Esophagus muscularis mucosa (tissue), 4 donors: ENCODE measurements around the gene DGCR8. TPM values are rescaled to one million over a fixed set of nuclear protein-coding genes. Genes with fewer than 3 reads are reported as not detected.

Source experiments
- DNase-seq: peaks from one replicate; pipeline ENCODE4 v3.0.0-alpha.2; 2017; ENCODE audit errors: extremely low spot score
- H3K27ac ChIP-seq, 4 donors: fragments of 200-600 bp; sonication (generic); replicated peaks in 1 of 4; 1 replicate in 3 of 4; 2 replicates in 1 of 4; pipeline ENCODE4 v1.5.1; 2016 to 2019; ENCODE audit warnings: mild to moderate bottlenecking in 1 of 4
- H3K27me3 ChIP-seq, 4 donors: fragments of 200-600 bp; sonication (generic); one replicate each; pipeline versions ENCODE4 v1.5.1 to v1.6.0; 2016 to 2019
- H3K36me3 ChIP-seq, 4 donors: fragments of 200-600 bp; sonication (generic); one replicate each; pipeline ENCODE4 v1.5.1; 2016 to 2019
- H3K4me1 ChIP-seq, 4 donors: fragments of 200-600 bp; sonication (generic); one replicate each; pipeline ENCODE4 v1.5.1; 2016 to 2019
- H3K4me3 ChIP-seq, 4 donors: fragments of 200-600 bp; sonication (generic); 1 replicate in 2 of 4; 2 replicates in 2 of 4; pipeline ENCODE4 v1.5.1; 2016 to 2019; ENCODE audit warnings: mild to moderate bottlenecking in 4 of 4, moderate library complexity in 1 of 4
- H3K9me3 ChIP-seq, 4 donors: fragments of 200-600 bp; sonication (generic); 1 replicate in 3 of 4; 2 replicates in 1 of 4; pipeline ENCODE4 v1.5.1; 2016 to 2019
- CTCF ChIP-seq, 3 experiments: fragments of 200-600 bp in 2 of 3; fragments of 450-650 bp in 1 of 3; sonication (generic) in 2 of 3; IDR thresholded peaks; one replicate each; pipeline ENCODE4 v1.5.1; 2017 to 2019; ENCODE audit warnings: antibody characterized with exemption in 3 of 3, mild to moderate bottlenecking in 2 of 3, moderate library complexity in 1 of 3
- EP300 ChIP-seq: sonication (generic); formaldehyde crosslinking; IDR thresholded peaks from one replicate; pipeline ENCODE4 v1.6.1; 2017; ENCODE audit warnings: antibody characterized with exemption
- POLR2A ChIP-seq: fragments of 450-650 bp; IDR thresholded peaks from one replicate; pipeline ENCODE4 v1.6.1; 2017; ENCODE audit warnings: antibody characterized with exemption, moderate library complexity, mild to moderate bottlenecking, low read depth
- POLR2AphosphoS5 ChIP-seq, 2 donors: sonication (generic); formaldehyde crosslinking; IDR thresholded peaks; one replicate each; pipeline ENCODE4 v1.6.1; 2017; ENCODE audit warnings: antibody characterized with exemption in 2 of 2
- WGBS: methylation state at CpG from one replicate; pipeline ENCODE4 v1.1.5; 2018; 5-methylcytosine and 5-hydroxymethylcytosine counted together
- intact Hi-C: fragments of 100-400 bp; cut with DNase I; formaldehyde crosslinking; loops from one replicate; pipeline ENCODE4 v1.15.1; 2023
- total RNA-seq, 4 donors: library from RNA; depleted of rRNA; stranded (reverse); fragments of >200 nt; gene quantifications; one replicate each; pipeline versions ENCODE4 v1.1.0 to v1.2.1, GENCODE V29; 2016

Gene DGCR8
- total RNA-seq, 4 donors from 2014 or later: 16.9 to 26.6 (median 19.6) TPM

DNA sequence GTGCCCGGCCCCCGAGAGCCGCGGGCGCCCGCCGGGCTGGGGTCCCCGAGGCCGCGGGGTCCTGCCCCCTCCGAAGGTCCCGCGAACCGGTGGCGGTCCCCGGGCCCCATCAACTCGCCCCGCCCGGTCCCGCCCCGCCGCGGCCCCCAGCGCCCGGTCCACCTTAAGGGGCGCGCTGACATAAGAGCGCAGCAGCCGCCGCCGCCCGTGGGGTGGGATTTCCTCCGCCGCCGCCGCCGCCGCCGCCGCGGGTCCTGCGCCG is 51.5 kb downstream of the DGCR8 start, which contains the start of gene ZDHHC8:
Gene ZDHHC8 (plus strand): TSS at position 208 of the 262 bp plus-strand sequence. CDS start 144 bp downstream, outside the sequence.
- DNase-seq: no peak
- Histone ChIP-seq H3K27me3 (no peaks in the 10 kb centered on the region), H3K4me1 (peaks cover 51 to 59% (median 55%) of the 10 kb centered on the region in 4 donors), H3K36me3 (peaks cover 5 to 16% (median 10%) of the 10 kb centered on the region in 4 donors), H3K4me3 (peak within 1 kb of the TSS; percentile 69 to 100 (median 97)), H3K9me3 (no peaks in the 10 kb centered on the region), H3K27ac (peak within 1 kb of the TSS; percentile 89 to 99 (median 96))
- no peak for TF ChIP-seq EP300
- no peak for TF ChIP-seq POLR2A
- TF ChIP-seq CTCF (IDR thresholded peaks at IDR 0.05): no peak
- TF ChIP-seq POLR2AphosphoS5 (IDR thresholded peaks at IDR 0.05): no peak
- intact Hi-C loops: no loop called here
- no CpG with 5 or more reads among the region's 43 CpGs for WGBS

GRCh38 chr22:20131859-20132685 is 52.0 kb downstream of the DGCR8 start:
- Histone ChIP-seq H3K9me3 (no peaks in the 10 kb centered on the region), H3K4me1 (peaks cover 57 to 64% (median 60%) of the 10 kb centered on the region in 4 donors), H3K36me3 (peaks cover 0 to 11% (median 7%) of the 10 kb centered on the region in 4 donors), H3K27me3 (no peaks in the 10 kb centered on the region), H3K27ac (peak overlapping the region; percentile 69 to 99 (median 92)), H3K4me3 (peak overlapping the region; percentile 69 to 100 (median 97))
- WGBS: 0% methylated on average over 2 of the region's 72 CpGs
- DNase-seq: no peak
- TF ChIP-seq POLR2A: no peak
- no peak for TF ChIP-seq EP300
- TF ChIP-seq POLR2AphosphoS5 (IDR thresholded peaks at IDR 0.05): no peak
- TF ChIP-seq CTCF (IDR thresholded peaks at IDR 0.05): no peak
- intact Hi-C loops: no loop called here

- DNase-seq: no peak
- Histone ChIP-seq H3K4me1 (peaks cover 64 to 71% (median 67%) of the 10 kb centered on the region in 4 donors), H3K27ac (peak overlapping the region in 3 of 4 donors; percentile 89 to 99 (median 94)), H3K36me3 (peaks cover 0 to 4% (median 1%) of the 10 kb centered on the region in 4 donors), H3K27me3 (no peaks in the 10 kb centered on the region), H3K9me3 (no peaks in the 10 kb centered on the region), H3K4me3 (peak overlapping the region; percentile 69 to 100 (median 97))
- TF ChIP-seq CTCF (IDR thresholded peaks at IDR 0.05): no peak
- no peak for TF ChIP-seq POLR2AphosphoS5 (IDR thresholded peaks at IDR 0.05)
- no peak for TF ChIP-seq POLR2A
- TF ChIP-seq EP300: no peak
- 48% methylated on average over 12 of the region's 16 CpGs for WGBS
- intact Hi-C loops: no loop called here
Observed at GRCh38 chr22:20132686-20133246, 52.7 kb downstream of the DGCR8 start.

DNA sequence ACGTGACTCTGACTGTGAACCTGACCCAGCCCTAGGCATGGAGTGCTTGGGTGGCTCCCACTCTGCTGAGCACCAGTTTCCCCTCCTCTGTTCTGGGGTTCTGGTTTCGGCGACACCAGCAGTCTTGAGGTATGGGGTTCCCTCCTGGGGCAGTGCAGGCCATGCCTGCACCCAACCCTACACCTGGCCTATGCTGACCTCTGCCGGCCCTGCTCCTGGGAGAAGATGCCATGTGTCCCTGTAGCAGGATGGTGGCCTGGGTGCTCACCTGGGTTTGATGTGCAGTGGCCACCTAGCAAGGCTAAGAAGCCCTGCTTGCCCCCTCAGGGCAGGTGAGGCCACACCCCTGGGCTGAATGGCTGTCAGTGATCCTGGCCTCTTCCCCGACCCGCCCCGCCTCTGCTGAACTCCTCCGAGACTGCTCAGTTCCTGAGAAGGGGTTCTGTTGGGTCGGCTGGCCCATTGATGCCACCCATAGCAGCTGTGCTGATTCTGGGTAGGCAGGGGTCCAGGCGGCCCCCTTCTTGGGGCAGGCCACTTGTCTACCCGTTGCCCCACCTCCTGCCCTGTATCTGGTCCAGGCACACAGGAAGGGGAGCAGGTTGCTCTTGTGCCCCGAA is 54.0 kb downstream of the DGCR8 start:
- Histone ChIP-seq H3K36me3 (peaks cover 0 to 1% (median under 1%) of the 10 kb centered on the region in 4 donors), H3K4me3 (no peak overlapping the region), H3K4me1 (peaks cover 71 to 84% (median 78%) of the 10 kb centered on the region in 4 donors), H3K27ac (no peak overlapping the region), H3K9me3 (no peaks in the 10 kb centered on the region), H3K27me3 (no peaks in the 10 kb centered on the region)
- TF ChIP-seq EP300: no peak
- no peak for TF ChIP-seq POLR2AphosphoS5 (IDR thresholded peaks at IDR 0.05)
- TF ChIP-seq CTCF (IDR thresholded peaks at IDR 0.05): no peak
- no peak for TF ChIP-seq POLR2A
- no peak for DNase-seq
- intact Hi-C loops: no loop called here
- 72% methylated on average over 8 of the region's 12 CpGs for WGBS
